ENCODE results near the gene CRACDL.

The CRACDL gene

DNA sequence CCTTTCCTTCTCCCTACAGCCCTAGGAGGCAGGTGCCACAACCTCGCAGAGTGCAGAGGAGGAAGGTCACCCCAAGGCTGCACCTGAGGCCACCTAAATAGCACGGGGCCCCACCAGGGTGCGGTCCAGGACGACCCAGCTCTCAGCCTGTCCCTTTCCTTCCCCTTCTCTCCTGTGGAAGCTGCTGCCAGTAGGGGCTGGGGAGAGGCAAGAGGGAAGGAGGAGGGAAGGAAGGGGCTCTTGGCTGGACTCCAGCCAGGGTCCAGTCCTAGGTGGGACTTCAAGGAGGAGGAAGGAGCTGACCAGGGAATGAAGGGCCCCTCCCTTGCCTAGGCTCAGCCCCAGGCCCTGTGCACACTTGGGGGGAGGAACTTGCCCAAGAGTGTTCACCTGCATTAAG lies 11.1 kb downstream of the CRACDL start:
- DNase-seq: no peak

DNA sequence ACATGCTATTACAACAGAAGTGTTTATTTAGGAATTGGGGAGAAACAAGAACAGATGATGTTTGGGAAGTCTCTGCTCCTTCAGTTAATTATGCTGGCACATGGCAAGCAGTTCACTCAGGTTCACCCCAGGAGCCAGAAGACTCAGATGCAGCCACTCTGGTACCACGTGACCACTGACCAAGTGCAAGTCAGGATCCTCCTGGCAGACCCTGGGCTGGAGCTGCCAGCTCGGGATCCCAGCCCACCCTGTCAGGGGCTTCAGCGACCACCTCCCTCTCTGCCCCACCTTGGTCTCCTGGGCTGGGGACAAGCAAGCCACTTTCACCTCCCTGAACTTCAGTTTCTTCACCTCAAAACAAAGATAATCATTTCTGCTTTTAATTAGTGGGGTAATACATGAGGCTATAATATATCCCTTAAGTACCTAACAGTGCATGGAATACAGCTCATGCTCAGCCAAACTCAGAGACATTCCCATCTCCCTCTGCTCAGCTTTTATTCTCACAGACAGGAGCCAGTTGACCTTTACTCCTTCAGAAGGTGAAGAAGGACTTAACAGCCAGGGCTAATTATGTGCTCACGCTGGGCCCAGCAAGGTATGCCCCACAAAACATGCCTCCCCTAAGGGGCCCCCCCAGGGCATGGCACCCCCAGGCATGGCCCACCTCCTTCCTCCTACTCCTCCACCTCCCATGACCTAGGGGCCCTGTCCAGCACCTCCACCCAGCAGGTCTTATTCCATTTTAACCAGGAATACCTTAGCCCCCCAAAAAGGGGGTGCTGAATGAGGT lies 11.8 kb downstream of the CRACDL start:
- no peak for DNase-seq

DNA sequence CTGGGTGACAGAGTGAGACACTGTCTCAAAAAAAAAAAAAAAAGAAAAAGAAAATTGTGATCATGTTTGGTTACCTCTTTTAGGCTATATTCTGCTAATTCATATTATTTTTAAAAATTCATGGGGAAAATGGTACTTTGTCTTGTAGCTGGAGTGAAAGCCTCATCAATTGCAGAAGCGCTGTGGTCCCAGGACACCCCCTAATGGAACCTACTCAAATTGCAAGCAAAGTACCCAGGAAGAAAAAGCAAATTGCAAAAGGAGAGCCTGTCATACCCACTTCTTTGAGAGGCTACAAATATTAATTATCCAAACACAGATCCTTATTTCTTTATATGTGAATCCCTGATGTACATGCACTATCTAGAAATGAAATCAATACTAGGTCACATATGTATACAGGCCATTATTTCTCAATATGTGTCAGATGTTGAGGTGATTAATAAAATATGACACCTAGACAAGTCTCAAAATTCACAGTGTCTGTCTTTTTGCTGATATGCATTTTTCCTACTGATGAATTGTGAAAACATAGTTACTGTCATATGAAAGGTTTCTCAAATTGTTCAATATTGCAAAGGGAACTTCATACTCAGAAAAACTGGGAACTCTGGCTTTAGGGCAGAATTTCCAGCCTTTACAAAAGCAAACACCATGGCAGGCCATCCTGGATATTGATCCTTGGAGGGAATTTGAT lies 12.6 kb downstream of the CRACDL start:
- DNase-seq: peak; percentile 52

DNA sequence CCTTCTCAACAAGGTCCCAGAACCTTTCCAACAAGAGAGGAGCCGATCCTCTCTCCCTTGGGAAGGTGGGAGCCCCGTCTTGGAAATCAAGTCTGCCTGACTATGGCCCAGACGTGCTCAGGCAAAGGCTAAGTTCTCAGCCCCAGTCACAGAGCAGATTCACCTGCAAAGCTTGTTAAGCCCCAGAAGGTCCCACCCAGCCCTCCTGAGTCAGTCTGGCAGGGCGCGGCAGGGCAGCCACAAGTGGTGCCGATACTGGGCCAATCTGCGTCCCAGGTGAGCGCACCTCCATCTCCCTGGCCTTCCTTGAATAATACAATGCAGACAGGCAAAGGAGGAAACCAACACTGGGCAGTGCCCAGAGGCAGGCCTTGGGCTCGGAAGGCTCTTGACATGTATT lies 15.0 kb downstream of the CRACDL start:
- no peak for DNase-seq

DNA sequence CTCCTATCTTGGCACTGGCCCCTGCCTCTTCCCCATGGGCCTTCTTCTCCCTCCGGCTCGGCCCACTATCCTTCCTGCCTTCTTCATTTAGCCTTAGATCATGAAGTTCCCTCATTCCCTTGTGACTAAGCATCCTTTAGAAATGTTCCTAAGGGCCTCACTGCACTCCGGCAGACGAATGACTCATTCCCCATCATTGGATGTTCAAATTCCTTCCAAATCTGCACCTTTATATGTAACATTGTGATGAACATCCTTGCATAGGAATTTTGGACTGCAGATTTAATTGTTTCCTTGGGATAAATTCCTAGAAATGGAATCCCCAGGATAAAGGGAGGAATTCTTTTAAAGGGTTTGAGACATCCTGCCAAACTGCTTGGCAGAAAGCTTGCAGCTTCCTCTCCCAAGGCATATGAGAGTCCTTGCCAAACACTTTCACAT lies 19.0 kb downstream of the CRACDL start:
- peak; percentile 80 for DNase-seq

DNA sequence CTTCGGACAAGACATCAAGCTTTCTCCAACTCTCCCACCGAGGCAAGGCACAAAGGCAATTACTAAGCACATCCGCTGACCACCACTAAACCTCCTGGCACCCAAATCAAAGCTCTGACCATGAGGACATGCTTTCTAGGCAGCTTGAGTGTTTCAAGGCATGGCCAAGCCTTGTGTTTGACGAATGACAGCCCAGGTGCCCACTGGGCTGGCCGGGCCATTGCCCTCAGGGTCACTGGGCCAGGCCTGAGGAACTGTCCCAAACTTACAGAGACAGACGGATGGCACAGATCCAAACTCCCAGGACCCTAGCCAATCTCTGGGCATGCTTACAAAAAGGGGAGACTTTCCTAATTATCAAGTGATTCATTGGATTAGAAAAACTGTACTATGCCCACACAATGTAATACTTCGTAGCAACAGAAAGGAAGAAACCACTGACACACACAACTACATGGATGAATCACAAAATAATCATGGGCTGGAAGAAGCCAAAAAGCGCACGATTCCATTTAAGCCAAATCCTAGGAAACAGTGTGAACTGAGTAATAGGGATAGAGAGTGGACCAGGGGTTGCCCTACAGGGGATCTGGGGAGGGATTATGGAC lies 20.2 kb downstream of the CRACDL start:
- DNase-seq: no peak

DNA sequence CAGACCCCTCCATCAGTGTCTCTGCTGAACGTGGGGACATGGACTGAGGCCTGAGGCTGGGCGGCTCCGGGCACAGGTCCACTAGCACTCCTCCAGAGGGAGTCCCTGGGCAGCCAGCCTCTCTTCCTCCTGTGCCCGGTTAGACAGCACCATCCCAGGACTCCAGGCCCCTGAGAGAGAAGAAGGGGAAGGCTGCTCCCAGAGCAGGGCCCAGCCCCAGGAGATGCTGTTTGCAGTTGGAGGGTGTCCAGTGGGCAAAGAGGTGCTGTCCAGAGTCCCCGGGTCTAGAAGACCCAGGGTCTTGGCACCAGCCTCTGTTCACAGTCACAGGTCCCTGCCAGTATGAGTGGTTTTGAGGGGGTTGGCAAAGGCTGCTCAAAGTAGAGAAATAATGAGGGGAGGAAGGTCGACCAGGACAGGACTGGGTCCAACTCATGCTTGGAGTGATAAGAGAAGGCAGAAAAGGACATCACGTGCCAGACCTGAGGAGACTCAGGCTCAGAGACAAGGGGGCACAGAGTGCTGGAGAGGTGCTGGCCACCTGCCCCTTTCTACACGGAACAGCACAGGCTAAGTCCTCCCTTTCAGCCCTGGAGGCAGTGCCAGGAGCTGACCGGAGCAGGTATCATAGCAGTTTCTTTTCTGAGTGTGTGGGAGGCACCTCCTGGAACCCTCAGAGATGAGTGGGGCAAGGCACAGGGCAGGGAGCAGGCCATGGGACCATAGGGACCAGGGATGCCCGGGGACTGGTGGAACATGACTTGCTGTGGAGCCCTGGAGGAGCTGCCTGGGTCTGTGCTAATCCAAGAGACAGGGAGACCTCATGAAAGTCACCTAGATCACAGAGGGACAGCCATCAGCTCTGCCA lies 21.1 kb downstream of the CRACDL start:
- no peak for DNase-seq

DNA sequence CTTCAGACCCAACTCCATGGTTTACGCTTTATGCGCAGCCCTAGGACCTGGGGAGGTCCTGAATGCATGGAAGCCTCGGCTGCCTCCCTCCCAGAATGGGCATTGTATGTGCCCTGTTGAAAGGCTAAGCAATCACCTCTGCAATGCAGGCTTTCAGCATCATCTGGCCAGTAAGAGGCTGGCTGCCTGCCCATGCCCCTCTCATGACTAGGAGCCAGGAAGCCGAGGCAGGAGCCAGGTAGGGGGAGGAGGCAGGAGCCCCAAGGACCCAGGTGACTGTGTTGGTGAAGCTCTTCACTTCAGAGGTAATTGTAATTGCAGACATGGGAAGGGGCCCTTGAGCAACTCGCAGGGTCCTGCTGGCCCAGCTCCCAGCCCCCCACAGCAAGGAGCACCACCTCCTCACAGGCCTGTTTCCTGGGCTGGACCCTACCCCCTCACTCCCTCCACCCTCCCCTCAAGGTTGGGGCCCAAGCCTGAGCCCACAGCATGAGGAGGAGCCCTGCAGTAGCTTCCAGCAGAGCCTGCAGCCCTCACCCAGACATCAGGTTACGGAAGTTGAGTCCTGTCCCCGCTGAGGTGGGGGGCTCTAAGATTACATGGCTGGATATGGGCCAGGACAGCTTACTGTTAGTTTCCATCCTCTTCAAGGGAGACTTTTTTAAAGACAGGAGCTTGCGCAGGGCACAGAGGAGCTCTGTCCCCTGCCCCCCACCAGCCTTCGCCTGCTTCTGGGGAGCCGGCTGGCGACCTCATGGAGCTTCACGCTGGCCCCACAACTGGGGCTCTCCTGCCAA lies 21.9 kb downstream of the CRACDL start:
- DNase-seq: peak; percentile 95

DNA sequence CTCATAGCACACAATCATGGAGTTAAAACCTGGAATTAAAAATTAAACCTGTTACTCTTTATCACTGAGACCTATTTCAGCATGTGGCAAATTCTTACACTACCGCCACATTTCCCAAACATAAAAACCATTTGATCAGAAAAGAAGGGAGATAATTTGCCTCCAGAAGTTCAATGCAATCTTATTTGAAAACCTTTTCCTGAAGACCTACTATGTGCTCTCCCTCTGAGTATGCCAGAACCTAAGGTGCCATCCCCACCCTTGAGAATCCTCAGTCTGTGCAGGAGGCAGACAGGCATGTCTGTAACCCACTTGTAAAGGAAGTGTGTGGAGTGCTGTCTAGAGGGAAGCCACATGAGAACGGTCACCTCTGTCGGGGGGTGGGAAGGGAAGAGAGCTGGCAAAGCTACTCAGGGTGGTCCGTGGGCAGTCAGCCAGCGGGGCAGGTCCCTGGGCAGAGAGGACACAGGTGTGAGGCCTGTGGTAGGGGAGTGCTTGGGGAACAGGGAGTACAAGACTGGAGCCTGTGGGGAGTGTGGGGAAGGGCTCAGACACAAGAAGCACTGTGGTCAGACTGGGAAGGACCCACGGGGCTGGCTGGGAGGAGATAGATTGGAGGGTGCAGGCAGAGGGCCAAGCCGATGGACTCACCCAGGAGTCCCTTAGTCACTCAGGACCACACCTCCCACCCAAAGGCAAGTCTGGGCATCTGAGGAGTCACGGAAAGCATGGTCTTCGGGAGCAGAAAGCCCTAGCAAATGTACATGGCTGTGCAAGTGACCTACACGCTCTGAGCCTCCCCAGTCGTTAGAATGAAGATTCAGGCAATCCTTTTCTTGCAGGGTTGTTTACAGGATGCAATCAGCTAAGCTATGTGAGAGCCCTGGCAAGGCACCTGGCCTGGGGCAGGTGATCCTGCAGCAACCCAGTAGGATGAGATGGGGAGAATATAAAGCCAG lies 22.8 kb downstream of the CRACDL start:
- DNase-seq: peak; percentile 77

DNA sequence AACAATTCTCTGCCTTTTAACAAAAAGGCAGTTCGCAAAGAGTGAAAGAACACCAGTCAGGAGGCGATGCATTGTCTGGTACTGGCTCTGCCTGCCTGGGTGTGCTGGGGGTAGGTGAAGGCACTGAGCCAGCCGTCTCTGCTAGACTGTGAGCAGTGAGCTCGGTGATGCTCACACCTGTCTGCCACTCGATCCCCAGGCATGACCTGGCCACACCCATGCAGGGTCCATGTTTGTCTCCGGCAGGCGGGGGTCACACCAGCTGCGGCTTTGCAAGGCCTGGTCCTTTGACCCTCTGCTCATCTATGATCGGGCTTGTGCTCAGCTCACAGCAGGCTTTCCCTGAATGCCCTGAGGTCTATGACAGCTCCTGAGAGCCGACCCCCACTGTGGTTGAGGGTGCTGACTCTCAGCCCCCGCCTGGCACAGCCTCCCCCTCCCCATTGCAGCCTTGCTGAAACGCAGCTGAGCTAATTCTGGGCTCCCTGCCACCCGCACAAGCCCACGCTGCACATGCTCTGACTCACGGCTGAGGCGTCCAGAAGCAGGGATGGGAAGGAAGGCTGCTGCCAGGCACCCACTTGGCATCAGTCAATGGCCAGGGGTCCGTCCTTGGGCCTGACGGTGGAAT lies 23.7 kb downstream of the CRACDL start:
- DNase-seq: peak; percentile 97

DNA sequence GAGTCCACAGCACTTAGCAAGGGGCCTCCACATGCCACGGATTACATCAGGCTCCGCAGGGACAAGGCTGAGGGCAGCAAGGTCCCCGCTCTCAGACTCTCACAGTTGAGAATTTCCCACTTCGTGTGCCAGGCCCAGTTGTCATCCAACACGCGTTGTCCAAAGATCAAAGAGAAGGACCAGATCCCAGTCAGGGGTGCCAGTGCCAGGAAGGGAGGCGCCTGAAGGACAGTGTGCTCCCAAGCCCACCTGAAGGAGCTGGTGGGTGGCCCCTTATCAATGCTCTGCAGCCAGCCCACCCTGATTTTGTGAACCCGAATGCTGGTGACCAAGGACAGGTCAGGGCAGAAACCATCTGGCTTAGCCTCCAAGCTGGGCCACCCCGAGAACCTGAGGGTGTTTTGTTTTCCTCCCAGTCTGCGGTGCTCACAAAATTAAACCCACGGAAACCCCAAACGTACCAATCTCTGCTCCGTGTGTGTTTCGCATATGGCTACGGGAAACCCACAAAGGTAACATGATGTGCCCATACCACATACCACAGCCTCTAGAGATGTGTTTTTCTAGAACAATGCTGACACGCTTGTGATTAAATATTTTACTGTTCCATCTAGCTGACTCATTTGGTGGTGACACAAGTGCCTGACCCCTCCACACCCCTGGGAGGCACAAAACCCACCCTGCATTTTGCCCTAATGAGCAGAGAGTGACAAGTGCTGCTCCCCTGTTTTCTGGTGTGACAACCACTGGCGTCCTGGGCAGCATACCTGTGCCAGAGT lies 24.5 kb downstream of the CRACDL start:
- peak; percentile 69 for DNase-seq

DNA sequence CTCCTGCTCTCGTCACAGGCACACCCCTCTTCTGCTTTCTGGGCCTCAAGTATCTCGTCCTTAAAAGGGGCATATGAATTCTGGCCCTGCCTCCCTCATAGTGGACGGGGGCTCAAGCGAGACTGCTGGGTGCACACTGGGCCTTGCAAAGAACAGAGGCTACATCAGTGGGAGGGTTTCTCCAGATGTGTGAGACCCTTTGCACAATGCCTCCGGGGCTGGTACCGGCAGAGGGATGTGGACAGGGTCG lies 25.0 kb downstream of the CRACDL start:
- no peak for DNase-seq

DNA sequence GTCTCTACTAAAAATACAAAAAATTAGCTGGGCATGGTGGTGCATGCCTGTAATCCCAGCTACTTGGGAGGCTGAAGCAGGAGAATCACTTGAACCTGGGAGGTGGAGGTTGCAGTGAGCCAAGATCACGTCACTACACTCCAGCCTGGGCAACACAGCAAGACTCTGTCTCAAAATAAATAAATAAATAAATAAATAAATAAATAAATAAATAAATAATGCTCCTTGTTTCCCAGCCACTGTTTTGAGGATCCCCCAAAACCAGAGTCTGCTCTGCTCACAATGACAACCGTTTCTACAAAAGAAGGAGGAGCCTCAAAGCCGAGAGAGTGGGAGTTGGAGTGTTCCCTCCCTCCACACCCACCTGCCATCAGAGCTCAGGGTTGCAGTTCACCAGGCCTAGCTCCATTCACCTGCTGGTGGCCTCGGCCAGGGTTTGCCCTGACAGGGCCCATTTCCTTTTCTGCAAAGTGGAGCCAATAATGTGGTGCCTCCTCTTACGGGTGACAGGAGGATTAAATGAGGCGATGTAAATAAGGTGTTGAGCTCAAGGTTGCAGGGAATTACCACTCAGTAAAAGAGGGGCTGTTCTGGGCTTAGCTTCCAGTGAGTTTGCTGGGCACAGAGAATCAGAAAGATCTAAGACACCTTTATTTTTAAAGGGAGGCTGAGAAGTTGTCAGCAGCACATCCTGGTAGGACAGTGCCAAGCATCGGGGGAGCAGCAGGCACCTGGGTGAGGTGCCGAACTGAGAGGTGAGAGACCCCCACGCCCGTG lies 25.5 kb downstream of the CRACDL start:
- peak; percentile 61 for DNase-seq

DNA sequence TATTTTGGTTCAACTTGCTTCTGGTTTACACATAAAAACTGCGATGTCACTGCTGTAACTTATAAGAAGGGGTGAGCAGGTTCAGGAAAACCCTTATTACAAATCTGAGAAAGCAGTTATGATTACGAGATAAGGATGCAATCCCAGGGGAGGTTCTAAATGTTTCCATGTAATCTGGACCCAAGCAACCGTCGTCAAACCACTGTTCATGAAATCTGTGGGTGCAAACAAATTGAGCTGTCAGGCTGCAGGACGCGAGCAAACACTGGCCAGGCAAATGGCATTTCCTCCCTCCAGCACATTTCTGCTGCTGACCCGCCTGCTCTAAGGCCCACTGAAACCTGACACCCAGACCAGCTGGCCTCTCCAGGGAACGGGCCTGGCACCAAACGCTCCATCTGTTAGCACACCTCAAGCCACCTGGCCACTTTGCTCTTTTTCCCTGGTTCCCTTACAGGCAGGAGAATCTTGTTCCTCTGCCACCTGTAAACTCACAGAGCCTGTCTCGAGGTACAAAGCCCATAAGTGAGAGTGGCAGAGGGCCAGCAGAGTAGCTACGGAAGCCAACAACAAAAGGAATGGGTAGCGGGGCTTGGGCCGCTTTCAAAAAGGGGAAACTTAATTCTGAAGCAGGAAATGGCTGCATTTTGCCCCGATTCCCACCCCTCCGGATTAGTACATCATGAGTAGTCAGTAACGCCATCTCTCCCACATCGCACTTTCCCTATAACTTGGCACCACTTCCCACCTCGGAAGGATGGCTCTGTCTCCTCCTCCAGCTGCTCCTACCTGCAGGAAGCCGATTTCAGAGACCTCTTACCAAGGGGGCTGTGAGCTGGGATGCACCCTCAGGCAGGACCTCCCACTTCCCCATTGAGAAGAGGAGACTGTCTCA lies 26.5 kb downstream of the CRACDL start:
- peak; percentile 100 for DNase-seq

DNA sequence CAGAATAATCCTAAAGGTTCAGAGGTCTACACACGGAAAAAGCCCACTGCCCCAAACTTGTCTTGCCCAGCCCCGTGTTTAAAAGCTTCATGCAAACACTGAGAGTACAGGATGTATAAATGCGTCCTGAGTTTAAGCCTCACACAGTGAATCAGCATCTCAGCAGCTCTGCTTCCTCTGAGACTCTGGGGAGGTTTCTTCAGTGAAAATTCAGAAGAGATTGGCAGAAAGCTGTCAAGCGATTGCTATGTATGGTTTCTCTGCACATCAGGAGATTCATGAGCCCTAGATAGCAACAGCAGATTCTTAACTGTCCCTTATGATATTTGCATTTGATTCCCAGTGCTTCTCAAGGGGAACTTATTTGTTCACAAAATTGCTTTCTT lies 27.1 kb downstream of the CRACDL start:
- DNase-seq: peak; percentile 84

DNA sequence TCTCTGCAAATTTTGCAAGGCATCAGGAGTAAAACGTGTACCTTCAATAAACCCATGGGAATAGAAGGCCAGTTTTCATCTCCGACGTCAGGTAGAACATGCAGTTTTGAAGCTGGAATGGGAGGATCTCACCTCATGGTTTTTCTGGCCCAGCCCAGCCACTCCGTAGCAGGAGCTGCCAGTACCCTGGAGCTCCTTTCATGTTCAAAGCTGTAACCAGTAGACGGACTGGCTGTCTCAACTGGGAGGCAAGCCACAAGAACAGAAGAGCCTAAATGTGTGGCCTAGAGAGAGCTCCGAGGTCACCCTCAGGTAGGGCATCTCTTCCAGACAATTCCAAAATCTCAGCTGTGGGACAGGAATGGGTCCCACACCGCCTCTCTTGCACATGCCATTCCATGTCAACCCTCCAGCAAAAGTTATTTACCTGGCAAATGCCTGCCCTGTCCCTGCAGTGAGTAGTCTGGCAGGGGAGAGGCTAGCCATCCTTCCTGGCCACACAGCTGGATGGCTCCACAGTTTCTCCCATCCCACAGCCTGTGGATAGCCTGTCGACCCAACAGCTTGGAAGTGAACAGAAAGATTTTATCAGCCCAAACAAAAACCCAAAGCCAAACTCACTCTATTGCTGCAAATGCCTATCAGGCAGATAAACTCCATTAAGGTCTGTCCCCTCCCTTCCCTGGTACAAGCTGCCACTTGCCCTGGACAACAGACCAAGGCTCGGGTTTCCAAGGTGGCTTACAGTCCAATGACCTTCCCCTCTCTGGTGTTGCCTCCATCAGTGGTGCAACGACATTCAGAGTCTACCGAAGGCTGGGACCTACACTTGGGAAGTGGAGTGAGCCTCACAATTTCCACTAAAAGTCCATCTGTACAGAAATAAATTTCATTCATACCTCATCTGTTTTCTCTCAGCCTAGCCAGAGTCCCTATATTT lies 27.8 kb downstream of the CRACDL start:
- peak; percentile 80 for DNase-seq

DNA sequence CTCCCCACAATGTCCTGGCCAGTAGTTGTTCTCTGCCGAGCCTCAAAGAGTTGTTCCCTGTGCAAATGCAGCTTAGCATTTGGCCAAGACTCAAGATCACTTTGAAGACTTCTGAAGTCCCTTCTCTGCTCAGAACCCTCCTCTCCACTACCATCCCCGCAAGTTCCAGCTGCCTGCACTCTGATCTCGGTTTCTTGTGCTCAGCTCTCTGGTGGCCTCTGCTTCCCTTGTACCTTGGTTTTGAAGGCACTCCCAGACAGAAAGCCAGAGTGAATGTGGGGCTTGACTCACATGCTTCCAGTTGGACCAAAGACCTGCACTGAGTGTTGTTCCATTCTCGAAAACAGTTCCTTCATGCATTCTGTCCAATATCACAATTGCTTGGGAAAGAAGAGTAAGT lies 28.6 kb downstream of the CRACDL start:
- DNase-seq: no peak

All from DMS53 (cell line).